ENCODE data around the gene ITPRID1.

GRCh38 chr7:31497516-31497915, 16.4 kb upstream of the ITPRID1 start:
- no peak for TF ChIP-seq CTCF (conservative IDR thresholded peaks at IDR 0.05)
- TF ChIP-seq EZH2 (IDR thresholded peaks at IDR 0.05; ENCODE audit: low read depth), result no peak
